Measurements from ENCODE around the gene TNRC6C. TPM values are rescaled to one million over a fixed set of nuclear protein-coding genes. Genes with fewer than 3 reads are reported as not detected.
A peak's percentile ranks its signal among the peaks of the same experiment; 100 is the strongest.

Gene TNRC6C
- total and polyA plus RNA-seq, 2 of the 13 experiments (the other 11 are each of a cell fraction or from before 2014, with no cell fraction given) = 0.66 to 4.9 TPM

DNA sequence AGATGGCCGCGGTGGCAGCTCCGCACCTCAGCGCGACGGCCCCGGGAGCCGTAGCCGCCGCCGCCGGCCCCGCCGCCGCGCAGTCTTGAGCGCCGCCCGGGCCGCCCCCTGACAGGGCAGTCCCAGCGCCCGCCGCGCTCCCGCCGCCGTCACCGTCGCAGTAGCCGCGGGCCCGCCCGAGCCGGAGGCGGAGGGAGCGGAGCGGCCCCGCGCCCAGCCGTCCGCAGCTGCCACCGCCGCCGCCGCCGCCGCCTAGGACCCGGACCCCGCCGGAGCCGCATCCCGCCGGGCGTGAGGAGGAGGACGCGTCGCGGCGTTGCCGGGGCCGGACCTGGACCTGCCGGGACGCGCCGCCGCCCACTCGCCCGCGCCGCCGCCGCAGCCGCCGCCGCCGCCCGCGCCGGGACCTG is 218 bp downstream of the TNRC6C start (continued):
- TF ChIP-seq, protein P1, sequence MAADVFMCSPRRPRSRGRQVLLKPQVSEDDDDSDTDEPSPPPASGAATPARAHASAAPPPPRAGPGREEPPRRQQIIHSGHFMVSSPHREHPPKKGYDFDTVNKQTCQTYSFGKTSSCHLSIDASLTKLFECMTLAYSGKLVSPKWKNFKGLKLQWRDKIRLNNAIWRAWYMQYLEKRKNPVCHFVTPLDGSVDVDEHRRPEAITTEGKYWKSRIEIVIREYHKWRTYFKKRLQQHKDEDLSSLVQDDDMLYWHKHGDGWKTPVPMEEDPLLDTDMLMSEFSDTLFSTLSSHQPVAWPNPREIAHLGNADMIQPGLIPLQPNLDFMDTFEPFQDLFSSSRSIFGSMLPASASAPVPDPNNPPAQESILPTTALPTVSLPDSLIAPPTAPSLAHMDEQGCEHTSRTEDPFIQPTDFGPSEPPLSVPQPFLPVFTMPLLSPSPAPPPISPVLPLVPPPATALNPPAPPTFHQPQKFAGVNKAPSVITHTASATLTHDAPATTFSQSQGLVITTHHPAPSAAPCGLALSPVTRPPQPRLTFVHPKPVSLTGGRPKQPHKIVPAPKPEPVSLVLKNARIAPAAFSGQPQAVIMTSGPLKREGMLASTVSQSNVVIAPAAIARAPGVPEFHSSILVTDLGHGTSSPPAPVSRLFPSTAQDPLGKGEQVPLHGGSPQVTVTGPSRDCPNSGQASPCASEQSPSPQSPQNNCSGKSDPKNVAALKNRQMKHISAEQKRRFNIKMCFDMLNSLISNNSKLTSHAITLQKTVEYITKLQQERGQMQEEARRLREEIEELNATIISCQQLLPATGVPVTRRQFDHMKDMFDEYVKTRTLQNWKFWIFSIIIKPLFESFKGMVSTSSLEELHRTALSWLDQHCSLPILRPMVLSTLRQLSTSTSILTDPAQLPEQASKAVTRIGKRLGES (CRISPR knock-in tag; IDR thresholded peaks at IDR 0.05; ENCODE audit: borderline replicate concordance) = 0 out of 2 replicates have a peak, but pooled peaks have one; percentile 2
- TF ChIP-seq RFX1 (IDR thresholded peaks at IDR 0.05) = no peak
- TF ChIP-seq ZNF850 (CRISPR knock-in tag; conservative IDR thresholded peaks at IDR 0.05) = no peak
- no peak for TF ChIP-seq ZNF672 (CRISPR knock-in tag; IDR thresholded peaks at IDR 0.05)
- TF ChIP-seq WIZ (CRISPR knock-in tag; IDR thresholded peaks at IDR 0.05) = no peak
- no peak for TF ChIP-seq TCF12 (IDR thresholded peaks at IDR 0.05)
- no peak for TF ChIP-seq TCF12 (CRISPR knock-in tag; IDR thresholded peaks at IDR 0.05)
- TF ChIP-seq ZNF530 (CRISPR knock-in tag; IDR thresholded peaks at IDR 0.05; ENCODE audit: low read depth) = no peak
- 0 out of 2 replicates have a peak, but pooled peaks have one; percentile 22 for TF ChIP-seq ZNF777 (CRISPR knock-in tag; IDR thresholded peaks at IDR 0.05)
- no peak for TF ChIP-seq HIC2 (CRISPR knock-in tag; IDR thresholded peaks at IDR 0.05; ENCODE audit: low read depth)
- TF ChIP-seq ZNF746 (CRISPR knock-in tag; IDR thresholded peaks at IDR 0.05) = no peak
